OCI-LY3 (cell line): ENCODE measurements around the gene CBLN2.

Experiments
- CTCF ChIP-seq: fragments of 200-600, 300-600 bp; sonication (generic); IDR thresholded peaks from 2 replicates; pipeline ENCODE4 v1.5.1; 2014; ENCODE audit warnings: antibody characterized with exemption, low read length, low read depth
- EZH2phosphoT487 ChIP-seq: fragments of 200-600 bp; shearing (Covaris generic); IDR thresholded peaks from 2 replicates; pipeline ENCODE4 v1.6.1; 2018; ENCODE audit warnings: antibody characterized with exemption, mixed run types, low read depth

GRCh38 chr18:72555968-72556367, 11.8 kb upstream of the CBLN2 start:
- TF ChIP-seq CTCF (no peak), EZH2phosphoT487 (no peak)
